HUES48 (cell line): Measurements from ENCODE around the gene USP14.
"Not testable (repeated sequence)": the region's sequence is repeated elsewhere in the genome, so short reads cannot be mapped to it uniquely, and the experiment has no call there.

ENCODE experiments used
- H3K27ac ChIP-seq: one replicate; pipeline ENCODE4 v1.7.0; 2013; ENCODE audit warnings: low read depth, low read length, inconsistent platforms
- H3K27me3 ChIP-seq: 2 replicates; pipeline ENCODE4 v1.6.1; 2013; ENCODE audit warnings: mild to moderate bottlenecking, low read length; ENCODE audit not compliant: control insufficient read depth, insufficient read depth
- H3K36me3 ChIP-seq: 2 replicates; pipeline ENCODE4 v1.6.1; 2013; ENCODE audit warnings: low read length; ENCODE audit not compliant: control insufficient read depth, insufficient read depth
- H3K4me1 ChIP-seq: 2 replicates; pipeline ENCODE4 v1.6.1; 2013; ENCODE audit warnings: mild to moderate bottlenecking, low read length; ENCODE audit not compliant: control insufficient read depth, insufficient read depth
- H3K4me3 ChIP-seq: 2 replicates; pipeline ENCODE4 v1.5.1; 2013; ENCODE audit warnings: mild to moderate bottlenecking, low read depth, low read length
- H3K9ac ChIP-seq: 2 replicates; pipeline ENCODE4 v1.6.1; 2013; ENCODE audit warnings: mild to moderate bottlenecking, low read depth, low read length, moderate library complexity
- H3K9me3 ChIP-seq: 2 replicates; pipeline ENCODE4 v1.6.1; 2013; ENCODE audit warnings: low read length; ENCODE audit not compliant: control insufficient read depth, insufficient read depth

Gene USP14

DNA sequence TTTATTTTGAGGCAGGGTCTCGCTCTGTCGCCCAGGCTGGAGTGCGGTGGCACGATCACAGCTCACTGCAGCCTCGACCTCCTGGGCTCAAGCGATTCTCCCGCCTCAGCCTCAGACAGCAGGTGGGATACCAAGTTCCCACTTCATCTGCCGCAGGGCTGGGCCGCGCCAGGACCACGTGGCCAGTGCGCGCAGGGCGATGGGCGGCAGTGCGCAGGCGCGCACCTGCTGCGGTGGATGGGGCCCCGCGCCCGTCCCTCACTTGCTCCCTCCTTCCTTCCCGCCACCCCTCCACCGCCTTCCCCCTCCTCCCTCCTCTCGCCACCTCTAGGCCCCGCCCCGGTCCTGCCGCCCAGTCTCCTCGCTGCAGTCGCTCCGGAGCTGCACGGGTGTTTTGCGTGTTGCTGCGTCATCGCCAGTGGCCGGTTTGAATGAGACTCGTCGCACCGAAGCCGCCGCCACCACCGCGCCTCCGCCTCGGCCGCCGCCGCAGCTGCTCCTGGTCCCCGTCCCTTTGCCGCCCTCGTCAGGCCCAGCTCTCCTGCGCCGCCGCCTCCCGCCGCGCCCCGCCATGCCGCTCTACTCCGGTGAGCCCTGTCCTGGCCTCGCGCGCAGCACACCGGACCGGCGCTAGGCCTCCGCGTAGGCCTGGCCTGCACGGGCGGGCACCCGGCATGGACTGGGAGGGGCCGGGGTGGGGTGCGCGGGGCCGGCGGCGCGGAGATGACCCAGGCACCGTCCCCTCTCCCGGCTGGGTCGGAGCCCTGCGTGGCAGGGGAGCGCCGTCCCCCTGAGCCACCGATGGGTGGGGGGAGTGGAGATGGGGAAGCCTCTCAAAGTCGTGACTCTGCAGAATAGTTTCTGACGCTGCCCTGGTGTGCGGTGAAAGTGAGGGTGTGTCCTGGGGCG is at the start of gene USP14:
USP14 (plus strand) TSS at position 430 of the 909 bp plus-strand sequence; CDS start at position 572, 142 bp downstream.
- Histone ChIP-seq H3K9ac (peak within 1 kb of the TSS; percentile 91), H3K4me1 (0 out of 2 replicates have a peak, but pooled peaks cover 6% of the 10 kb centered on the region), H3K9me3 (0 out of 2 replicates have a peak, but pooled peaks cover 7% of the 10 kb centered on the region), H3K27ac (peak within 1 kb of the TSS; percentile 90), H3K4me3 (peak within 1 kb of the TSS; percentile 93), H3K36me3 (peaks cover 6% of the 10 kb centered on the region), H3K27me3 (peaks cover 13% of the 10 kb centered on the region)

GRCh38 chr18:108665-109063 is 49.7 kb upstream of the USP14 start:
- not testable (repeated sequence) for H3K4me1 ChIP-seq, H3K27me3 ChIP-seq, H3K9ac ChIP-seq

GRCh38 chr18:109130-109921 is 49.0 kb upstream of the USP14 start:
- not testable (repeated sequence) for H3K9ac ChIP-seq, H3K27ac ChIP-seq, H3K4me3 ChIP-seq, H3K4me1 ChIP-seq, H3K27me3 ChIP-seq, H3K36me3 ChIP-seq
- peaks cover 37% of the 10 kb centered on the region for H3K9me3 ChIP-seq

More at GRCh38 chr18:108665-109063, 49.7 kb upstream of the USP14 start:
- H3K27ac ChIP-seq, H3K4me3 ChIP-seq, H3K36me3 ChIP-seq: not testable (repeated sequence)
- H3K9me3 ChIP-seq = peaks cover 37% of the 10 kb centered on the region

DNA sequence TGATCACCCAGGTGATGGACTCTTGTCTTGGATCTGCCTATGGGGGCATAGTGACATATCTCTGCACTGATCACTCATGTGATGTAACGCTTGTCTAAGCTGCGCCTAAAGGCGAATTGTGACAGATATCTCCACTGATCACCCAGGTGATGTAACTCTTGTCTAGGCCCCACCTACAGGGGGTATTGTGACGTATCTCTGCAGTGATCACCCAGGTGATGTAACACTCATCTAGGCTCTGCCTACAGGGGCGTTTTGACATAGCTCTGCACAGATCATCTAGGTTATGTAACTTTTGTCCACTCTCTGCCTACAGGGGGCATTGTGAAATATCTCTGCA is 48.5 kb upstream of the USP14 start:
- not testable (repeated sequence) for H3K9ac ChIP-seq, H3K27ac ChIP-seq, H3K4me1 ChIP-seq, H3K27me3 ChIP-seq, H3K36me3 ChIP-seq, H3K4me3 ChIP-seq
- H3K9me3 ChIP-seq = peaks cover 37% of the 10 kb centered on the region

DNA sequence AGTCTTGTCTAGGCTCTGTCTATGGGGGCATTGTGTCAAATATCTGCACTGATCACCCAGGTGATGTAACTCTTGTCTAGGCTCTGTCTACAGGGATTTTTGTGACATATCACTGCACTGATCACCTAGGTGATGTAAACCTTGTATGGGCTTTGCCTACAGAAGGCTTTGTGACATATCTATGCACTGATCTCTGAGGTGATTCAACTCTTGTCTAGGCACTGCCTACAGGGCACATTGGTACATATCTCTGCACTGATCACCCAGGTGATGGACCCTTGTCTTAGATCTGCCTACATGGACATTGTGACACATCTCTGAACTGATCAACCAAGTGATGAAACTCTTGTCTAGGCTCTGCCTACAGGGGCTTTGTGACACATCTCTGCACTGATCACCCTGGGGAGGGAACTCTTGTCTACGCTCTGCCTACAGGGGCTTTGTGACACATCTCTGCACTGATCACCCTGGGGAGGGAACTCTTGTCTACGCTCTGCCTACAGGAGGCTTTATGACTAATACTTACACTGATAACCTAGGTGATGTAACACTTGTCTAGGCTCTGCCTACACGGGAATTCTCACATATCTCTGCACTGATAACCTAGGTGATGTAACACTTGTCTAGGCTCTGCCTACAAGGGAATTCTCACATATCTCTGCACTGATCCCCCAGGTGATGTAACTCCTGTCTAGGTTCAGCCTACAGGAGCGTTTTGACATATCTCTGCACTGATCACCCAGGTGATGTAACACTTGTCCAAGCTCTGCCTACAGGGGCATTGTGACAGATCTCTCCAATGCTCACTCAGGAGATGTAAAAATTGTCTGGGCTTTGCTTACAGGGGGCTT is 47.8 kb upstream of the USP14 start:
- peaks cover 37% of the 10 kb centered on the region for H3K9me3 ChIP-seq
- not testable (repeated sequence) for H3K9ac ChIP-seq, H3K27ac ChIP-seq, H3K27me3 ChIP-seq, H3K36me3 ChIP-seq, H3K4me1 ChIP-seq, H3K4me3 ChIP-seq

DNA sequence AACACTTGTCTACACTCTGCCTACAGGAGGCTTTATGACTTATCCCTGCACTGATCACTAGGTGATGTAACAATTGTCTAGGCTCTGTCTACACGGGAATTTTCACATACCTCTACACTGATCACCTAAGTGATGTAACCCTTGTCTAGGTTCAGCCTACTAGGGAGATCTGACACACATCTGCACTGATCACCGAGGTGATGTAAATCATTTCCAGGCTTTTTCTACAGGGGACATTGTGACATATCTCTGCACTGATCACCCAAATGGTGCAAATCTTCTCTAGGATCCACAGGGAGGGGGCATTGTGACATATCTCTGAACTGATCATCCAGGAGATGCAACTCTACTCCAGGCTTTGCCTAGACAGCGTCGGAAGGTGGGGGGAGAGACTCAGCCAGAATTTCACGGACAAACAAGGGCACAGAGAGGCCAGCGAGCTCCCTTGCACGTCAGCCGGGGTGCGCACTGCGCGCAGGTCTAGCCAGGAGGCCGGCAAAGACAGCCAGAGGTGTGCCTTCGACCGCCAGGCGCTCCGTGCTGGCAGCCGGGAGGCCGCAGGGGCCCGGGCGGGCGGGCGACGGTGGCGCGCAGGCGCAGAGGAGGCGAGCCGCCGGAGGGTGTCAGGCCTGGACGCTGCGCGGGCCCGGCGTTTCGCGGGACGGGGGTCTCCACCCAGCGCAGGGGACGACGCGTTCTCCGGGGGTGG is 46.9 kb upstream of the USP14 start:
- Histone ChIP-seq H3K4me1 (no peaks in the 10 kb centered on the region), H3K27ac (peak overlapping the region; percentile 62), H3K4me3 (peak overlapping the region; percentile 56), H3K27me3 (no peaks in the 10 kb centered on the region; the same call in 1 of the 2 replicates), H3K36me3 (no peaks in the 10 kb centered on the region), H3K9ac (no peak overlapping the region), H3K9me3 (peaks cover 34% of the 10 kb centered on the region)

GRCh38 chr18:112015-112733 is 46.2 kb upstream of the USP14 start:
- peaks cover 27% of the 10 kb centered on the region for H3K9me3 ChIP-seq
- not testable (repeated sequence) for H3K9ac ChIP-seq, H3K4me1 ChIP-seq, H3K36me3 ChIP-seq, H3K27ac ChIP-seq, H3K4me3 ChIP-seq, H3K27me3 ChIP-seq

GRCh38 chr18:120539-121260 is 37.7 kb upstream of the USP14 start:
- H3K27me3 ChIP-seq, H3K4me1 ChIP-seq, H3K4me3 ChIP-seq, H3K9ac ChIP-seq, H3K36me3 ChIP-seq, H3K27ac ChIP-seq, H3K9me3 ChIP-seq: not testable (repeated sequence)

DNA sequence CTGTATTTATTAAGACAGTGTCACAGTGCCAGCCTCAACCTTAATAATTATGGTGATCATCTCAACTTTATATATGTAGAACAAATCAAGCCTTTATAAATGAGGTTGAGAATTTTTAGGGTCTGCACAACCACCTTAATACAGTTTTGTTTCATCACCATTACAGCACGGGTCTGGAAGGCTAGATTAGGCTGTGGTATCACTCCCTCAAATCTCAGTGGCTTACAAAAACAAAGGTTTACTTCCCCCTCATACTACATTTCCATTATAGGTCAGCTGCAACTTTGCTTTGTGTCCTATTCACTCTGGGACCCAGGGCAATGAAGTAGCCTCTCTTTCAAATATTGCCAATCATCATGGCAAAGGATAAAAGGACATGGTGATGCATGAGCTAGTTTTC is 23.3 kb upstream of the USP14 start:
- Histone ChIP-seq H3K4me1 (no peaks in the 10 kb centered on the region), H3K27ac (no peak overlapping the region), H3K36me3 (no peaks in the 10 kb centered on the region), H3K9ac (no peak overlapping the region), H3K27me3 (no peaks in the 10 kb centered on the region), H3K9me3 (peaks cover 38% of the 10 kb centered on the region), H3K4me3 (no peak overlapping the region)
